GM23338 (cell line): ENCODE results near the gene AGXT.

Experiments
- CREB1 ChIP-seq: fragments of 250-450 bp; sonication (Bioruptor Pico); IDR thresholded peaks from 2 replicates; pipeline ENCODE4 v1.5.0; 2020; ENCODE audit warnings: low read depth, mild to moderate bottlenecking, moderate library complexity
- CTCF ChIP-seq, 2 experiments: fragments of 200-600 bp in 1 of 2; sonication (generic) in 1 of 2; conservative IDR thresholded peaks; 2 replicates each; pipeline versions ENCODE4 v1.5.1 to v1.6.1; 2016 to 2017; ENCODE audit warnings: antibody characterized with exemption in 2 of 2, low read depth in 2 of 2, mild to moderate bottlenecking in 2 of 2, moderate library complexity in 1 of 2
- ETS1 ChIP-seq: IDR thresholded peaks from 2 replicates; pipeline ENCODE4 v1.6.1; 2016; ENCODE audit warnings: antibody characterized with exemption
- EZH2 ChIP-seq: fragments of 200-600 bp; sonication (generic); IDR thresholded peaks from one replicate; pipeline ENCODE4 v1.8.0; 2017; ENCODE audit warnings: antibody characterized with exemption, mild to moderate bottlenecking, low read depth; ENCODE audit not compliant: unreplicated experiment
- EZH2phosphoT487 ChIP-seq: fragments of 200-600 bp; sonication (generic); IDR thresholded peaks from one replicate; pipeline ENCODE4 v1.8.1; 2018; ENCODE audit warnings: antibody characterized with exemption; ENCODE audit not compliant: unreplicated experiment
- JUNB ChIP-seq: IDR thresholded peaks from one replicate; pipeline ENCODE4 v1.6.1; 2016; ENCODE audit warnings: antibody characterized with exemption; ENCODE audit not compliant: unreplicated experiment
- NANOG ChIP-seq: IDR thresholded peaks from 2 replicates; pipeline ENCODE4 v1.6.1; 2016; ENCODE audit warnings: antibody characterized with exemption, borderline replicate concordance
- POLR2AphosphoS5 ChIP-seq: IDR thresholded peaks from 2 replicates; pipeline ENCODE4 v1.6.1; 2016; ENCODE audit warnings: antibody characterized with exemption, low read depth
- REST ChIP-seq: IDR thresholded peaks from one replicate; pipeline ENCODE4 v1.6.1; 2018; ENCODE audit warnings: antibody characterized with exemption; ENCODE audit not compliant: unreplicated experiment
- STAT1 ChIP-seq: IDR thresholded peaks from one replicate; pipeline ENCODE4 v1.6.1; 2016; ENCODE audit warnings: antibody characterized with exemption; ENCODE audit not compliant: unreplicated experiment
- ZNF114 ChIP-seq: fragments of 250-450 bp; sonication (Bioruptor Pico); IDR thresholded peaks from 2 replicates; pipeline ENCODE4 v1.5.0; 2020; ENCODE audit warnings: mild to moderate bottlenecking, moderate library complexity
- ZNF331 ChIP-seq: fragments of 250-450 bp; sonication (Bioruptor Pico); IDR thresholded peaks from 2 replicates; pipeline ENCODE4 v1.5.0; 2020; ENCODE audit warnings: low read depth, mild to moderate bottlenecking, moderate library complexity
- TF ChIP-seq, protein P1 (sequence below): fragments of 250-450 bp; sonication (Bioruptor Pico); IDR thresholded peaks from 2 replicates; pipeline ENCODE4 v1.5.0; 2020; ENCODE audit warnings: mild to moderate bottlenecking, moderate library complexity

- TF ChIP-seq CTCF (conservative IDR thresholded peaks at IDR 0.05; ENCODE audit: low read depth in 2 of 2) = no peak
- no peak for TF ChIP-seq ZNF114 (CRISPR knock-in tag)
- no peak for TF ChIP-seq REST
- no peak for TF ChIP-seq EZH2
- no peak for TF ChIP-seq CREB1 (CRISPR knock-in tag)
- TF ChIP-seq POLR2AphosphoS5 = no peak
- no peak for TF ChIP-seq ETS1
- no peak for TF ChIP-seq EZH2phosphoT487
- TF ChIP-seq JUNB = no peak
- no peak for TF ChIP-seq STAT1
- TF ChIP-seq NANOG = no peak
- TF ChIP-seq ZNF331 (CRISPR knock-in tag) = no peak
- TF ChIP-seq, protein P1, sequence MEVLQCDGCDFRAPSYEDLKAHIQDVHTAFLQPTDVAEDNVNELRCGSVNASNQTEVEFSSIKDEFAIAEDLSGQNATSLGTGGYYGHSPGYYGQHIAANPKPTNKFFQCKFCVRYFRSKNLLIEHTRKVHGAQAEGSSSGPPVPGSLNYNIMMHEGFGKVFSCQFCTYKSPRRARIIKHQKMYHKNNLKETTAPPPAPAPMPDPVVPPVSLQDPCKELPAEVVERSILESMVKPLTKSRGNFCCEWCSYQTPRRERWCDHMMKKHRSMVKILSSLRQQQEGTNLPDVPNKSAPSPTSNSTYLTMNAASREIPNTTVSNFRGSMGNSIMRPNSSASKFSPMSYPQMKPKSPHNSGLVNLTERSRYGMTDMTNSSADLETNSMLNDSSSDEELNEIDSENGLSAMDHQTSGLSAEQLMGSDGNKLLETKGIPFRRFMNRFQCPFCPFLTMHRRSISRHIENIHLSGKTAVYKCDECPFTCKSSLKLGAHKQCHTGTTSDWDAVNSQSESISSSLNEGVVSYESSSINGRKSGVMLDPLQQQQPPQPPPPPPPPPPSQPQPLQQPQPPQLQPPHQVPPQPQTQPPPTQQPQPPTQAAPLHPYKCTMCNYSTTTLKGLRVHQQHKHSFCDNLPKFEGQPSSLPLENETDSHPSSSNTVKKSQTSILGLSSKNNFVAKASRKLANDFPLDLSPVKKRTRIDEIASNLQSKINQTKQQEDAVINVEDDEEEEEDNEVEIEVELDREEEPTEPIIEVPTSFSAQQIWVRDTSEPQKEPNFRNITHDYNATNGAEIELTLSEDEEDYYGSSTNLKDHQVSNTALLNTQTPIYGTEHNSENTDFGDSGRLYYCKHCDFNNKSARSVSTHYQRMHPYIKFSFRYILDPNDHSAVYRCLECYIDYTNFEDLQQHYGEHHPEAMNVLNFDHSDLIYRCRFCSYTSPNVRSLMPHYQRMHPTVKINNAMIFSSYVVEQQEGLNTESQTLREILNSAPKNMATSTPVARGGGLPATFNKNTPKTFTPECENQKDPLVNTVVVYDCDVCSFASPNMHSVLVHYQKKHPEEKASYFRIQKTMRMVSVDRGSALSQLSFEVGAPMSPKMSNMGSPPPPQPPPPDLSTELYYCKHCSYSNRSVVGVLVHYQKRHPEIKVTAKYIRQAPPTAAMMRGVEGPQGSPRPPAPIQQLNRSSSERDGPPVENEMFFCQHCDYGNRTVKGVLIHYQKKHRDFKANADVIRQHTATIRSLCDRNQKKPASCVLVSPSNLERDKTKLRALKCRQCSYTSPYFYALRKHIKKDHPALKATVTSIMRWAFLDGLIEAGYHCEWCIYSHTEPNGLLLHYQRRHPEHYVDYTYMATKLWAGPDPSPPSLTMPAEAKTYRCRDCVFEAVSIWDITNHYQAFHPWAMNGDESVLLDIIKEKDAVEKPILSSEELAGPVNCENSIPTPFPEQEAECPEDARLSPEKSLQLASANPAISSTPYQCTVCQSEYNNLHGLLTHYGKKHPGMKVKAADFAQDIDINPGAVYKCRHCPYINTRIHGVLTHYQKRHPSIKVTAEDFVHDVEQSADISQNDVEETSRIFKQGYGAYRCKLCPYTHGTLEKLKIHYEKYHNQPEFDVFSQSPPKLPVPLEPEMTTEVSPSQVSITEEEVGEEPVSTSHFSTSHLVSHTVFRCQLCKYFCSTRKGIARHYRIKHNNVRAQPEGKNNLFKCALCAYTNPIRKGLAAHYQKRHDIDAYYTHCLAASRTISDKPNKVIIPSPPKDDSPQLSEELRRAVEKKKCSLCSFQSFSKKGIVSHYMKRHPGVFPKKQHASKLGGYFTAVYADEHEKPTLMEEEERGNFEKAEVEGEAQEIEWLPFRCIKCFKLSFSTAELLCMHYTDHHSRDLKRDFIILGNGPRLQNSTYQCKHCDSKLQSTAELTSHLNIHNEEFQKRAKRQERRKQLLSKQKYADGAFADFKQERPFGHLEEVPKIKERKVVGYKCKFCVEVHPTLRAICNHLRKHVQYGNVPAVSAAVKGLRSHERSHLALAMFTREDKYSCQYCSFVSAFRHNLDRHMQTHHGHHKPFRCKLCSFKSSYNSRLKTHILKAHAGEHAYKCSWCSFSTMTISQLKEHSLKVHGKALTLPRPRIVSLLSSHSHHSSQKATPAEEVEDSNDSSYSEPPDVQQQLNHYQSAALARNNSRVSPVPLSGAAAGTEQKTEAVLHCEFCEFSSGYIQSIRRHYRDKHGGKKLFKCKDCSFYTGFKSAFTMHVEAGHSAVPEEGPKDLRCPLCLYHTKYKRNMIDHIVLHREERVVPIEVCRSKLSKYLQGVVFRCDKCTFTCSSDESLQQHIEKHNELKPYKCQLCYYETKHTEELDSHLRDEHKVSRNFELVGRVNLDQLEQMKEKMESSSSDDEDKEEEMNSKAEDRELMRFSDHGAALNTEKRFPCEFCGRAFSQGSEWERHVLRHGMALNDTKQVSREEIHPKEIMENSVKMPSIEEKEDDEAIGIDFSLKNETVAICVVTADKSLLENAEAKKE = no peak
Observed at GRCh38 chr2:240892925-240893324, 24.3 kb downstream of the AGXT start.
